Gastrocnemius medialis (tissue), 4 donors: ENCODE data around the gene CAMK4.

Experiments used
- CTCF ChIP-seq, 5 experiments: fragments of 450-650 bp in 3 of 5; fragments of 200-600 bp in 2 of 5; sonication (generic) in 2 of 5; IDR thresholded peaks in 4 of 5; conservative IDR thresholded peaks in 1 of 5; 1 replicate in 4 of 5; 2 replicates in 1 of 5; pipeline ENCODE4 v1.5.1; 2016 to 2019; ENCODE audit warnings: antibody characterized with exemption in 5 of 5, mild to moderate bottlenecking in 3 of 5, moderate library complexity in 3 of 5
- POLR2A ChIP-seq, 2 donors: fragments of 450-650 bp; IDR thresholded peaks; one replicate each; pipeline ENCODE4 v1.6.1; 2017; ENCODE audit warnings: antibody characterized with exemption in 2 of 2, mild to moderate bottlenecking in 2 of 2, moderate library complexity in 2 of 2

DNA sequence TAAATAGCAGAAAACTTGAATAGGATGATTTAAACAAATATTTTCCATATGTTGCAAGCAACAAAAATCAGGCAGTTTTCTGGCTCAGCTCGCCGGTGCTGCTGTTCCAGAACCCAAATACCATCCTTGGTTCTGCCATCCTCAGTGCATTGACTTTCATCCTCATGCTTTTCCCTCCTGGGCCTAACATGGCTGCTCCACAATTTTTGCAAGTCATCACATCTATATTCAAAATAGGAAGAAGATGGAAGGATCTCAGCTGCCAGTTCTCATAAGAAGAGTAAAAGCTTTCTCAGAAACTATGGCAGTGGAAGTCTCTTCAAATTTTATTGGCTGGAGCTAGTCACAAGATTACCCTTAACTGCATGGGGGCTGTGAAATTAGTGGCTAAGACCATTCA, 151.5 kb downstream of the CAMK4 start:
- TF ChIP-seq CTCF (IDR thresholded peaks at IDR 0.05 in 4 of 5, conservative IDR thresholded peaks at IDR 0.05 in 1 of 5) = no peak
- no peak for TF ChIP-seq POLR2A (IDR thresholded peaks at IDR 0.05)
